ENCODE data around the gene EXOC3.

DNA sequence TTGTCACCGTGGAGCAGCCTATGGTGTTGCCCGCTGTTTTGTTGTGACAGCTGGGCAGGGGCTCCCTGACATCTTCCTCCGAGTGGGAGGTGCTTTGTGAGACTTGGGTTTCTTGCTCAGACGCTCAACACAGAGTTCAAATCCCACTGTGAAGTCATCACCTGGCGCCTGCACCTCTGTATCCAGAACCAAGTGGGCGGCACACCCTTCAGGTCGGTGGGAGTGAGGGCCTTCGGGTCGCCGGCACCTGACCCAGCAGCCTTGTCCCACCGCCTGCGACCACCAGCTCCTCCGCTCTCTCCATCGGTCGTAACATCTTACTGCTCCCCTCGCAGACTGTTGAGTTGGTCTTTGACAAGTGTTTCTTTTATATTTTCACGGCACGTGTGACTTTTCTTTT, 37.6 kb upstream of the EXOC3 start:
- TF ChIP-seq, protein P1, sequence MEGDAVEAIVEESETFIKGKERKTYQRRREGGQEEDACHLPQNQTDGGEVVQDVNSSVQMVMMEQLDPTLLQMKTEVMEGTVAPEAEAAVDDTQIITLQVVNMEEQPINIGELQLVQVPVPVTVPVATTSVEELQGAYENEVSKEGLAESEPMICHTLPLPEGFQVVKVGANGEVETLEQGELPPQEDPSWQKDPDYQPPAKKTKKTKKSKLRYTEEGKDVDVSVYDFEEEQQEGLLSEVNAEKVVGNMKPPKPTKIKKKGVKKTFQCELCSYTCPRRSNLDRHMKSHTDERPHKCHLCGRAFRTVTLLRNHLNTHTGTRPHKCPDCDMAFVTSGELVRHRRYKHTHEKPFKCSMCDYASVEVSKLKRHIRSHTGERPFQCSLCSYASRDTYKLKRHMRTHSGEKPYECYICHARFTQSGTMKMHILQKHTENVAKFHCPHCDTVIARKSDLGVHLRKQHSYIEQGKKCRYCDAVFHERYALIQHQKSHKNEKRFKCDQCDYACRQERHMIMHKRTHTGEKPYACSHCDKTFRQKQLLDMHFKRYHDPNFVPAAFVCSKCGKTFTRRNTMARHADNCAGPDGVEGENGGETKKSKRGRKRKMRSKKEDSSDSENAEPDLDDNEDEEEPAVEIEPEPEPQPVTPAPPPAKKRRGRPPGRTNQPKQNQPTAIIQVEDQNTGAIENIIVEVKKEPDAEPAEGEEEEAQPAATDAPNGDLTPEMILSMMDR (IDR thresholded peaks at IDR 0.05) = no peak
- TF ChIP-seq POLR2A (IDR thresholded peaks at IDR 0.05) = no peak

Data from transverse colon (tissue), 3 donors.